Upper lobe of right lung (tissue), 1 donor: ENCODE results near the gene CCL4. TPM values are rescaled to one million over a fixed set of nuclear protein-coding genes. Genes with fewer than 3 reads are reported as not detected.
"Not testable (repeated sequence)": the region's sequence is repeated elsewhere in the genome, so short reads cannot be mapped to it uniquely, and the experiment has no call there.

Experiments
- ATAC-seq: fragments of 200-7000 bp; cut with Tn5 transposase; one replicate; pipeline ENCODE4 v1.9.1; 2020; ENCODE audit warnings: mild to moderate bottlenecking, moderate library complexity
- DNase-seq: peaks from one replicate; pipeline ENCODE4 v3.0.0-alpha.2; 2020
- H3K27ac ChIP-seq: fragments of 200-600 bp; one replicate; pipeline ENCODE4 v1.8.0; 2022
- H3K27me3 ChIP-seq: fragments of 200-600 bp; one replicate; pipeline ENCODE4 v1.8.0; 2022; ENCODE audit warnings: mild to moderate bottlenecking
- H3K36me3 ChIP-seq: fragments of 200-600 bp; one replicate; pipeline ENCODE4 v1.8.0; 2022
- H3K4me1 ChIP-seq: fragments of 200-600 bp; one replicate; pipeline ENCODE4 v1.8.0; 2022
- H3K4me3 ChIP-seq: fragments of 200-600 bp; one replicate; pipeline ENCODE4 v1.8.0; 2022; ENCODE audit warnings: mild to moderate bottlenecking
- H3K9me3 ChIP-seq: fragments of 200-600 bp; one replicate; pipeline ENCODE4 v1.8.0; 2022
- intact Hi-C: fragments of 100-400 bp; cut with DNase I; formaldehyde crosslinking; loops from one replicate; pipeline ENCODE4 v1.11.0; 2022
- total RNA-seq: library from RNA; stranded (reverse); fragmentation: NEBNext Ultra II Directional; extraction: Animal tissue kit (Norgen Biotek cat#: 25700); gene quantifications from one replicate; pipeline ENCODE4 v1.2.1, GENCODE V29; 2021
- TF ChIP-seq, protein P1 (sequence below): fragments of 200-600 bp; IDR thresholded peaks from one replicate; pipeline ENCODE4 v1.8.0; 2022; ENCODE audit warnings: antibody characterized with exemption
- donor health status: DM: no; HTN: yes; CAD: no; lungs with severe emphysema.

The CCL4 gene
- total RNA-seq, 1 donor from 2014 or later, result 12.5 TPM

DNA sequence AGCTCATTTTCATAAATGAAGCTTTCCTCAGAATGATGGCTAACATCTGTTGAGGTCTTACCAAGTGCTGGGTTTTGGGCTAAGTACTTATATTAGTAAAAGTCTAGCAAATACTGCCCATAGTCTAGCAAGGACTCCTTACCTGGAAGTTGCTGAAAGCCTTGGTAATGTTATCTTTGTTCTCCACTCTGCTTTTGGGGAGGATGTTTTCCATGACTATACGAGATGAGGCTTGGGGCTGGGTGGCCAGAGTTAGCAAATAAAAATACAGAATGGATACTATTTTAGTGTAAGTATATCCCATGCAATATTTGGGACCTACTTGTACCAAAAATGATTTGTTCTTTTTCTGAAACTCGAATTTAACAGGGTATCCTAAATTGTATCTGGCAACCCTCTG lies 31.9 kb upstream of the CCL4 start:
- ATAC-seq, result no peak
- no peak for DNase-seq
- H3K27me3 ChIP-seq, result no peaks in the 10 kb centered on the region
- no peaks in the 10 kb centered on the region for H3K9me3 ChIP-seq
- H3K27ac ChIP-seq, result no peak overlapping the region
- H3K36me3 ChIP-seq, result no peaks in the 10 kb centered on the region
- H3K4me1 ChIP-seq, result peaks cover 6% of the 10 kb centered on the region
- intact Hi-C loops, result no loop called here
- no peak overlapping the region for H3K4me3 ChIP-seq
- TF ChIP-seq, protein P1, sequence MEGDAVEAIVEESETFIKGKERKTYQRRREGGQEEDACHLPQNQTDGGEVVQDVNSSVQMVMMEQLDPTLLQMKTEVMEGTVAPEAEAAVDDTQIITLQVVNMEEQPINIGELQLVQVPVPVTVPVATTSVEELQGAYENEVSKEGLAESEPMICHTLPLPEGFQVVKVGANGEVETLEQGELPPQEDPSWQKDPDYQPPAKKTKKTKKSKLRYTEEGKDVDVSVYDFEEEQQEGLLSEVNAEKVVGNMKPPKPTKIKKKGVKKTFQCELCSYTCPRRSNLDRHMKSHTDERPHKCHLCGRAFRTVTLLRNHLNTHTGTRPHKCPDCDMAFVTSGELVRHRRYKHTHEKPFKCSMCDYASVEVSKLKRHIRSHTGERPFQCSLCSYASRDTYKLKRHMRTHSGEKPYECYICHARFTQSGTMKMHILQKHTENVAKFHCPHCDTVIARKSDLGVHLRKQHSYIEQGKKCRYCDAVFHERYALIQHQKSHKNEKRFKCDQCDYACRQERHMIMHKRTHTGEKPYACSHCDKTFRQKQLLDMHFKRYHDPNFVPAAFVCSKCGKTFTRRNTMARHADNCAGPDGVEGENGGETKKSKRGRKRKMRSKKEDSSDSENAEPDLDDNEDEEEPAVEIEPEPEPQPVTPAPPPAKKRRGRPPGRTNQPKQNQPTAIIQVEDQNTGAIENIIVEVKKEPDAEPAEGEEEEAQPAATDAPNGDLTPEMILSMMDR, result no peak

DNA sequence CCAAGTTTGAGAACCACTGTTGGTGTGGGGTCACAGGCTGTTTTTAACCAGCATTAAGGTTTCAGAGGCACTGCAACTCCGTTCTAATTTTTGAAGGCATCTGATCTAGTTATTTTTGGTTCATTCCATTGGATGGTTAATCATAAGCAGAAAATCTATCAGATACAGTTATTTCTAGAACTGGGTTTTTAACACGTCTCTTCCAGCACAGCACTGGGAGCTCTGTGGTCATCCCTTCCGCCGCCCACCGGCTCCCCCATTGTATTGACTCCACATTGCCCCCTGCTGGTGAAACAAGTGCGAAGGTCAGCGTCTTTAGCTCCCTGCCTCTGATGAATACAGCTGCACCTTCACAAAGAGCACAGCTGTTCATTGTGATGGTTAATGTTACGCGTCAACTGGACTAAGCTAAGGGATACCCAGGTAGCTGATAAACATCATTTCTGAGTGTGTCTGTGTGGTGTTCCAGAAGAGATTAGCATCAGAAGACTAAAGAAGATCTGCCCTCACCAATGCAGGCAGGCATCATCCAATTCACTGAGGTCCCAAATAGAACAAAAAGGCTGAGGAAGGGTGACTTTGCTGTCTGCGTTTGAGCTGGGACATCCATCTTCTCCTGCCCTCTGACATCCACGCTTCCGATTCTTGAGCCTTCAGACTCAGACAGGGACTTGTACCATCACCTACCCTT lies 31.1 kb upstream of the CCL4 start:
- no peaks in the 10 kb centered on the region for H3K27me3 ChIP-seq
- DNase-seq, result peak; percentile 77
- no peak overlapping the region for H3K4me3 ChIP-seq
- peaks cover 6% of the 10 kb centered on the region for H3K4me1 ChIP-seq
- no peaks in the 10 kb centered on the region for H3K9me3 ChIP-seq
- no peak overlapping the region for H3K27ac ChIP-seq
- TF ChIP-seq, protein P1, result peak; percentile 79
- intact Hi-C loops, result no loop called here
- peak; percentile 94 for ATAC-seq
- no peaks in the 10 kb centered on the region for H3K36me3 ChIP-seq

DNA sequence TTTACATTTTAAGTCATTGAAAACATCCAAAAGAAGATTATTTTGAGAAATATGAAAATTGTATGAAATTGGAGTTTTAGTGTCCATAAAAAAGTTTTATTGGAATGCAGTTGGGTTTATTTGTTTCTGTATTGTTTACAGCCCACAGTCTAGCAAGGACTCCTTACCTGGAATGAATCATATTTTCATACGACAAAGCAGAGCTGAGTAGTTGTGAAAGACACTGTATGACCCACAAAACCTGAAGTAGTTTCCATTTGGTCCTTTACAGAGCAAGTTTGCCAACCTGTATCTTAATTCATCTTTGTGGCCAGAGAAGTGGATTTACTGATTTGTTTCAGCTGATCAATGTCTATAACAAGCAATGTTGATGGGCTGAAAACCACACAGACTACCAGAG lies 29.3 kb upstream of the CCL4 start:
- intact Hi-C loops, result no loop called here
- no peak overlapping the region for H3K4me3 ChIP-seq

DNA sequence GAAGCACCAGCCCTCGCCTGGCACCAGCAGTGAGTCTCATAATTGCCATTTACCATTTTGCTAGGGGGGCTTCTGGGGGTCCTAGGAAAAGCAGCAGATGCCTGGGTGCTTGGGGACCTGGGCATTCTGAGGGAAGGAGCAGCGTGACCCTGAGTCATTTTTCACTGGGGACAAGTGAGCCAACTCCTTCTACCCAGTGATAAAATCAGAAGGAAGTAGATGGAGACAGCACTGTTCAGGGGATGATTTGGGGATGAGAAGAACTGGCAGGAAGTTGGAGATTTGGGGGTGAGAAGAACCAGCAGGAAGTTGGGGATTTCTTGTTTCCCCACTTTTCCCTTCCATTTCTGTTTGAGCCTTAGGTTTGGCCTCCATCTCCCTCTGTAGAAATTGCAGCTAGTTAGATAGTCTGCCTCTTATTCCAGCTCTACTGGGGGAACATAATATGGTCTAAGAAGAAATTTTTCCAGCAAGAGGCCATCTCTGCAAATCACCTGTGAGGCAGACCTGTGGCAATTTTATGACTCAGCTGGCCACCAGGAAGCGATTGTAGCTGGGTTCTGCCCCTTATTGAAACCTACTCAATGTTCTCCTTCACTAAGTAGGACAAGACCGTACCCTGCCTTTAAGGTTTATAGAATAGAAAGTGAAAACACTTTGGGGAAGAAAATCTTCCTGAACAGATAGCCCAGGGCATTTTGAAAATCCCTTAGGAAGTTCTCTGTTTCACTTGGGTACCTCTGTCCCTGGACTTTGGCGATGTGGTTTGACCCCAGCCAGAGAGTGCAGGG lies 21.8 kb upstream of the CCL4 start:
- DNase-seq, intact Hi-C loops, H3K4me3 ChIP-seq, H3K9me3 ChIP-seq, H3K36me3 ChIP-seq, H3K27me3 ChIP-seq, ATAC-seq, H3K4me1 ChIP-seq: not testable (repeated sequence)
- peak overlapping the region; percentile 55 for H3K27ac ChIP-seq

More for the DNA sequence above, 29.3 kb upstream of the CCL4 start:
- no peak for ATAC-seq
- Histone ChIP-seq H3K36me3 (no peaks in the 10 kb centered on the region), H3K27ac (no peak overlapping the region), H3K4me1 (peaks cover 6% of the 10 kb centered on the region), H3K27me3 (no peaks in the 10 kb centered on the region), H3K9me3 (no peaks in the 10 kb centered on the region)
- TF ChIP-seq, protein P1, result no peak
- no peak for DNase-seq

DNA sequence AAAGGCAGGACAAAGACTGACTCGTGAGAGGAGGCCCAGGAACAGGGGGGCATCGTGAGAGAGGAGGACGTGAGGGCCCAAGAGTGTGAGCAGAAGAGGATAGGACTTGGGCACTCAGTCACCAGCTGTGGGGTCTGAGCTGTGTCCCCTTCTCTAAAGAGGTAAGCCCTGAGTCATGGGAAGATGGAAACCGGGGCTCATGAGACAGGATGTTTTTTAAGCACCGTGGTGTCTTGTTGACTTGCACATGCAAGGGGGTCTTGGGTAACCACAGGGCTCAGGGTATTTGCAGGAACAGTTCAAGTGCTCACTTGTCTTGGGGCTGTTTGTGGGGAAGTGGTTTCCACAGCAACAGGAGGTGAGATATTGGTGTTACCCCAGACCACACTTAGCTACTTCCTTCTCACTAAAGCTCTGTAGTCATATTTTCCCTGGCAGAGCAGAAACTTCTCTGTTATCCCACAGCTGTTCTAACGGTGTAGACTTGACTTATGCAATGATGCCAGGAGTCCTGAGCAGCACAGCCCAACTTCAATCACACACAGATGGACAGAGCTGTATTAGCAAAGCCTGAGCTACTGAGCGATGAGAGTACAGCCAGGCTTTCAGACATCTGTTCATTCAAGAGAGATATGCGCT lies 21.0 kb upstream of the CCL4 start:
- H3K9me3 ChIP-seq, H3K4me1 ChIP-seq, H3K36me3 ChIP-seq, H3K27me3 ChIP-seq, DNase-seq, intact Hi-C loops, H3K4me3 ChIP-seq: not testable (repeated sequence)
- peak; percentile 87 for ATAC-seq
- H3K27ac ChIP-seq, result peak overlapping the region; percentile 55

DNA sequence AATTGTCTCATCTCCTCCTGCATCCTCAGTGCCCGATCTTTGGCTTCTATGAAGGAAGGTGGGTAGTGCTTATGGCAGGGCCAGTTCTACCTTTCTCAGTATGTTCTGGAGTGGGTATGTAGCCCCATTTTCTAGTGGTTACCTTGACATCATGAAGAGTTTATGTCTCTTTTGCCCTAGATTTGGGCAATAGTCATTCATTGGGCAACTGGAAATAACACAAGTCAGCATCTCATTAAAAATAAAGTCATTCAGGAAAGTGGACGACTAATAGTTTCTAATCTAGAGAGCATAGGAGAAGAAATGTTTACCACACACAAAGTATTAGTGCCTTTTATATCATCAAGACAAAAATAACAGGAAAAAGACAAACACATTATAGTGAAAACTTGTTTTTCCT lies 19.9 kb upstream of the CCL4 start:
- DNase-seq, intact Hi-C loops, H3K9me3 ChIP-seq, ATAC-seq, H3K4me3 ChIP-seq, H3K4me1 ChIP-seq, H3K27me3 ChIP-seq, H3K36me3 ChIP-seq, H3K27ac ChIP-seq: not testable (repeated sequence)

DNA sequence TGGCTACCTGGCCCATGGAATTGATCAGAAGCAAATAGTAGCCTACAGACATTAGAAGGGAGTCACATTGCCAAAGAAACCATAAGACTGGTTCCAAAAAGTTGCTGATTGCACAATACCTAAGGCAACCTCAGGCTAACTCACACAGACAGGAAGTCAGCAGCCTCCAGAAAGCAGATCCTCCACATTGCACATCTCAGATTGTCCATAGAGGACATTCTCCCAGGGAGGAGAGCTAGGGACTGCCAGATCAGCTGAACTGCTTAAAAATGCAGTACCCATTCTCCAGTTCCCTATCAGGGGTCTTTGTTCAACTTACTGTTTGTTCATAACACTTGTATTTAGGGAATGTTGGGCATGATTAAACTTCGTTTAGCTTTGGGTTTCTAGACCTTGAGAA lies 17.9 kb upstream of the CCL4 start:
- H3K27ac ChIP-seq, result no peak overlapping the region
- ATAC-seq (peak; percentile 72), DNase-seq (no peak)
- intact Hi-C loops, result no loop called here
- no peaks in the 10 kb centered on the region for H3K36me3 ChIP-seq
- TF ChIP-seq, protein P1, result no peak
- H3K9me3 ChIP-seq, result no peaks in the 10 kb centered on the region
- H3K27me3 ChIP-seq, result no peaks in the 10 kb centered on the region
- no peak overlapping the region for H3K4me3 ChIP-seq
- no peaks in the 10 kb centered on the region for H3K4me1 ChIP-seq
